Jurkat, Clone E6-1 (cell line): ENCODE data around the gene OR8D1. TPM values are rescaled to one million over a fixed set of nuclear protein-coding genes. Genes with fewer than 3 reads are reported as not detected.

ENCODE experiments used
- DNase-seq: peaks from one replicate; pipeline ENCODE4 v3.0.0-alpha.2; 2011; ENCODE audit warnings: low read depth, low spot score
- H3K4me3 ChIP-seq: 2 replicates; pipeline ENCODE4 v1.5.1; 2011; ENCODE audit warnings: mild to moderate bottlenecking, low read length, control low read depth, moderate library complexity
- polyA plus RNA-seq: library from polyadenylated mRNA; unstranded; fragments of >200 nt; gene quantifications from one replicate; pipeline ENCODE4 v1.2.1, GENCODE V29; 2012; ENCODE audit warnings: missing spikeins; ENCODE audit not compliant: insufficient read length, insufficient read depth

Gene OR8D1
- not detected for polyA plus RNA-seq

GRCh38 chr11:124313849-124314248 is at the start of gene OR8D1:
Gene OR8D1 (minus strand): TSS chr11:124313949. CDS start chr11:124310766, 3,183 bp downstream.
- no peak within 1 kb of the TSS for H3K4me3 ChIP-seq
- DNase-seq = no peak

GRCh38 chr11:124359566-124359965 is 45.8 kb upstream of the OR8D1 start:
- DNase-seq = no peak

DNA sequence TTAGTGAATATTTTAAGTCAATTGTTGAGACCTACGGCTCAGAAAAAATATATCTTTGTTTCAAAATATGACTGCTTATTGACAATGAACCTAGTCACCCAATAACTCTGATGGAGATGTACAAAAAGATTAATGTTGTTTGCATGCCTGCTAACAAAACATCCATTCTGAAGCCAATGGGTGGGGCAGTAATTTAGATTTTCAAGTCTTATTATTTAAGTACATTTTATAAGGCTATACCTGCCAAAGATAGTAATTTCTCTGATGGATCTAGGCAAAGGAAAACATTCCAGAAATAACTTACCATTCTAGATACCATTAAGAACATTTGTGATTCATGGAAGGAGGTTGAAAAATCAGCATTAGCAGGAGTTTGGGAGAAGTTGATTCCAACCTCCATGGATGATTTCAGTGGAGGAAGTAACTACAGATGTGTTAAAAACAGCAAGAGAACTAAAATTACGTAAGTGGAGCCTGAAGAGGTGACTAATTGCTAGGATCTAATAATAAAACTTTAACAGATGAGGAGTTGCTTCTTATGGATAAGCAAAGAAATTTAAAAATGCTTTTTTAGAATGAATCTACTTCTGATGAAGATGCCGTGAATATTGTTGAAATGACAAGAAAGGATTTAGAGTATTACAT is 32.7 kb upstream of the OR8D1 start:
- H3K4me3 ChIP-seq = no peak overlapping the region
- no peak for DNase-seq

More at GRCh38 chr11:124359566-124359965, 45.8 kb upstream of the OR8D1 start:
- H3K4me3 ChIP-seq = no peak overlapping the region

DNA sequence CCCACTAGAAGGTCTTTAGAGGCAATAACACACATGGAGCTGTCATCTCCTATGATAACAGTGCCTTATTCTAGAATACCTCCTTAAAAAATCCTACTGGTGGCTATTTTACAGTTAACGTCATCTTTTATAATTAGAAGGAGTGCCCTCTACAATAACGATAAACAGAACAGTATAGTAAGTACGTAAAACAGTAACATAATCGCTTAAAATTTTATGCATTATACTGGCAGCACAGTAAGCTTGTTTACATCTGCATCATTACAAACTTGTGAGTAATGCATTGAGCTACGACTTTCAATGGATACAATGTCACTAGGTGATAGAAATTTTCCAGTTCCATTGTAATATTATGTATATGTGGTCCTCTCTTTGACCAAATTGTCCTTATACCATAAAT is 30.6 kb upstream of the OR8D1 start:
- no peak for DNase-seq
- H3K4me3 ChIP-seq = no peak overlapping the region

GRCh38 chr11:124340142-124340447 is 26.3 kb upstream of the OR8D1 start:
- no peak for DNase-seq
- no peak overlapping the region for H3K4me3 ChIP-seq

GRCh38 chr11:124339396-124340141 is 25.8 kb upstream of the OR8D1 start:
- no peak for DNase-seq
- no peak overlapping the region for H3K4me3 ChIP-seq

DNA sequence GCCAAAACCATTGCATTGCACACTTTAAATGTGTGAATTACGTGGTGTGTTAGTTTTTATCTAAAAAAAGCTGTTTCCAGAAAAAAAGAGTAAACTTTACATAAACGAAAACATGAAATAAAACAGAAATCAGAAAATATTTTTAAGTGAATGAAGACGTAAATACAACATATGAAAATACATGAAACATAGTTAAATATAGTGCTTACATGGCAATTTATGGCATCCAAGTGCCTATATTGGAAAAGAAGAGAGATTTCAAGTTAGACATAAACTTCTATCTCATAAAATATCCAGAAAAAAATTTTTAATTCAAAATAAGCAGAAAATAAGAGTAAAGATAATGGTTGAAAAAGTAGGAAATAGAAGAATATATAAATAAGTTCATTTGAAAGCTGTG is 18.1 kb upstream of the OR8D1 start:
- no peak overlapping the region for H3K4me3 ChIP-seq
- no peak for DNase-seq

DNA sequence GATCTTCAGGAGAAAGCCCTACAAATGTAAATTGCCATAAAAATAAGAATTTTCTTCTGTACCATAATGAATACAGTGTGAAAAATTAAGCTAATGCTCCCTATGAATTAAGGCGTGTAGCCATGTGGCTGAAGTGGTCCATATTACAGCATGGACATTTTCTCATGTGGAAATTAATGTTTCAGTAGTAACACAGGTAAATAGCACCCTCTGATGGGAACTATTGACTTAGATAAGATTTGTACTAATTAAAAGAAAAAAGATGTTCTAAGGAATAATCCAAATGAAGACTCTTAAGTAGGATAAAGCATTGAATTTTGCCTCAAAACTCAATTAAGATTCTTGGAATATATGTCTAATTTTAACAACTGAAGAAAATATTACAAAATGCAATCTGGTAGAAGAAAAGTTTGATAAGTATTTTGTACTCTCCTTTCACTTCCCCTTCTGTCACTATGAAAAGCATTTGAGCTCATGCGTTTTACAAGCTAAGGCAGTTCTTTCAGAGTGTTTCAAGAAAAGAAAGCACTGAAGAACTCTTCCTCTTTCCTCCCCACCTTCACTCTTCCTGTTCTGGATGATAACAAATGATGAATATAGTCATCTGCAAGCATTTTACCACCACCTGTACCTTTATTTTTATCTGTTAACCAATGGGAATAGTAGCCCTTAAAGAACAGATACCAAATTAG is 16.2 kb upstream of the OR8D1 start:
- no peak overlapping the region for H3K4me3 ChIP-seq
- no peak for DNase-seq

GRCh38 chr11:124327775-124328174 is 14.0 kb upstream of the OR8D1 start:
- DNase-seq = no peak
- no peak overlapping the region for H3K4me3 ChIP-seq

DNA sequence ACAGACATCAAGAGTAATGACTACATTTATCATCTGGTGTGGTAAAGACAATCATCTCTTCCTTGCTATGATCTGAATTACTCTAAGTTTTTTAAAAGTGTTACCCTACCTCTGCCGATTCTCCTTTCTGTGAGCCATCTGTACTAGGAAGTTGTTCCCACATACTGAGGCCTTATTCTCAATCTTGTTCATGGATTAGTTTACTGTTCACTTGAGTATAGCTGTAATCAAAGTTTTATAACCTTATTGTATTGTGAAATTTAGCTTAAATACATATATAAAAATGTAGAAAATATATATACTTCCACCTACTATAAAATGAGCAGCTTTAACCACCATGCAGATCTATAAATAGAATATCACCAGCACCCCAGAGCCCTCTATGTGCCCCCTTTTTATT is 8.6 kb upstream of the OR8D1 start:
- no peak overlapping the region for H3K4me3 ChIP-seq
- DNase-seq = no peak

DNA sequence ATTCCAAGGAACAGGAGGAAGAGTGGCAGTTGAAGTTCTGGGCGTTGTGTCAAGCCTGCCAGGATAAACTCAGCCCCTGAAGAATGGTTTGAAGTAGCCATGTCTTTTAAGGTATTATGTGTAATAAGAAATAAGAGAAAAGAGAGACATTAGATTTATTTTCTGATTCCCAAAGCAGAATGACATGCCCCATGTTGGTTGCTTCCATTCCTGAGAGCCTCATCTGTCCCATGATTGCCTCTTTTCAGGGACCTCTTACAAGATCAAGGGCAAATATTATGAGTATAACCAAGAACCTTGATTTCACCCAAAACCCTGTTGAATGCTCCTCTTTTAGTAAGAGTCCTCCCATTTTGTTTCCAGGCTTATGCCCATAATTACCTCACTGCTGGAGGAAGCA is 6.3 kb upstream of the OR8D1 start, which contains the start of gene OR8D2:
Gene OR8D2, minus strand, starts transcription at position 101 of the 400 bp plus-strand sequence. Its CDS starts 0 bp downstream, at position 101.
- no peak within 1 kb of the TSS for H3K4me3 ChIP-seq
- no peak for DNase-seq

DNA sequence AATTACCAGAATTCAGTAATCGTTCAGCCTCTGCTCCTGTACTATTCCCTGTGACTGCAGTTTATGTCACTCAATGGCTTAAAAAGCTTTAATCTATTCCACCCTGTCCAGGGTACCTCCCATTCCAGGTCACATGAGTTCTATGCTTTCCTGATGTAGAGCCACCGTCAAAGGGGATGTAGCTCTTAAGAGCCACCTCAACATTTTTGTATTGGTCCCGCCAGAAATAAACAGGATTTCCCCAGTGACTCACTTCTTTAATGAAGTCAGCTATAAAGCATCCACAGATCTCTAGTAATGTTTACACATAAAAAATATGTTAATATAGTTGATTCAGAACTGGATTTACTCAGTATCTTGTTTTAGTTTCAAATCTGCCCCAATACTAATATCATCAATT is 1.3 kb upstream of the OR8D1 start:
- H3K4me3 ChIP-seq = no peak overlapping the region
- DNase-seq = no peak

- DNase-seq = no peak
- H3K4me3 ChIP-seq = no peak overlapping the region
These were observed 618 bp downstream of the OR8D1 start for GRCh38 chr11:124313131-124313530.

GRCh38 chr11:124311670-124312069 is 2.1 kb downstream of the OR8D1 start:
- no peak for DNase-seq
- no peak overlapping the region for H3K4me3 ChIP-seq

- no peak overlapping the region for H3K4me3 ChIP-seq
- no peak for DNase-seq
These were observed 2.5 kb downstream of the OR8D1 start for GRCh38 chr11:124311269-124311668.

- no peak for DNase-seq
- H3K4me3 ChIP-seq = no peak overlapping the region
These were observed 3.0 kb downstream of the OR8D1 start for GRCh38 chr11:124310721-124311120.

GRCh38 chr11:124307093-124307492 is 6.7 kb downstream of the OR8D1 start:
- no peak overlapping the region for H3K4me3 ChIP-seq
- no peak for DNase-seq

DNA sequence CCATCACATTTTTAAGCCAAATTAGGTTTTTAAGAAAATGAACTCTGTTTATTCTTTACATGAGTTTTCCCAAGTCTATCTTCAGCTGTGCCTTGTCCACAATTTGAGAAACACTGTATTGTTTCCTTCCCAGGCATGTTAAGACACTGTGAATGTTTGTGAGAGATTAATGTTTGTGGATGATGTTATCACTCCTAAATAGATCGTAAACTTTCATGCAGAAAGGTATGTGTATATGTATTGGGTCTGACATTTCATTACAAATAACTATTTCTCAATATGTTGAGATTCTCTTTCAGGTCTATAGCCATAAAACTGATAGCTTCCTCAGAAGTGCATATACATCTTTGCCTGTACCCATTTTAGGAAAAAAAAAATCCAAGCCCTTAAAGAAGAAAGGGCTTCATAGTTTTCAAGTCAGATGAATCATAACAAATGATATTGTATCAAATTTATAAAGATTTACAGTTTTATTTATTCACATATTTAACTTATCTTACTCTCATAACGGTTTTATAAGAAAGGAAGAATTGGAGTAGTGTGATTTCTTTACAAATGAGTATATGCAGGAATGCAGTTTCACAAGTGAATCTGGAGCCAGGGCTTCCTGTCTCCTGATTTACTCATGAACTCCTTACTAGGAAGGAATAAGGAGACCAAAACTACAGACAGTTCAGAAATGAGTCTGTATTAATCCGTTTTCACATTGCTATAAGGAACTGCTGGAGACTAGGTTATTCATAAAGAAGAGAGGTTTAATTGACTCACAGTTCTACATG is 11.2 kb downstream of the OR8D1 start:
- no peak for DNase-seq

GRCh38 chr11:124301548-124301947 is 12.2 kb downstream of the OR8D1 start:
- H3K4me3 ChIP-seq = no peak overlapping the region
- DNase-seq = no peak

More for the DNA sequence above, 11.2 kb downstream of the OR8D1 start:
- no peak overlapping the region for H3K4me3 ChIP-seq
